Peyer's patch (tissue), 4 donors: ENCODE measurements around the gene EPHA2. TPM values are rescaled to one million over a fixed set of nuclear protein-coding genes. Genes with fewer than 3 reads are reported as not detected.

ENCODE experiments used
- DNase-seq, 3 donors: peaks; one replicate each; pipeline ENCODE4 v3.0.0-alpha.2; 2017 to 2019
- H3K27ac ChIP-seq, 4 donors: fragments of 200-600 bp; sonication (generic); one replicate each; pipeline ENCODE4 v1.5.1; 2016 to 2019
- H3K27me3 ChIP-seq, 2 donors: fragments of 200-600 bp; sonication (generic); one replicate each; pipeline ENCODE4 v1.5.1; 2019
- H3K36me3 ChIP-seq, 3 donors: fragments of 200-600 bp; sonication (generic); one replicate each; pipeline ENCODE4 v1.5.1; 2016 to 2019
- H3K4me1 ChIP-seq, 4 donors: fragments of 200-600 bp; sonication (generic); one replicate each; pipeline ENCODE4 v1.5.1; 2016 to 2019
- H3K4me3 ChIP-seq, 4 donors: fragments of 200-600 bp; sonication (generic); 1 replicate in 3 of 4; 2 replicates in 1 of 4; pipeline ENCODE4 v1.5.1; 2016 to 2019; ENCODE audit warnings: mild to moderate bottlenecking in 1 of 4
- H3K9me3 ChIP-seq, 4 donors: fragments of 200-600 bp; sonication (generic); one replicate each; pipeline ENCODE4 v1.5.1; 2016 to 2019; ENCODE audit warnings: mild to moderate bottlenecking in 1 of 4
- CTCF ChIP-seq, 6 experiments: fragments of 450-650 bp in 4 of 6; fragments of 200-600 bp in 2 of 6; sonication (generic) in 1 of 6; IDR thresholded peaks; one replicate each; pipeline ENCODE4 v1.5.1; 2017 to 2019; ENCODE audit warnings: antibody characterized with exemption in 6 of 6, mild to moderate bottlenecking in 3 of 6, moderate library complexity in 1 of 6
- POLR2A ChIP-seq, 2 donors: fragments of 450-650 bp; IDR thresholded peaks; one replicate each; pipeline ENCODE4 v1.5.1; 2017; ENCODE audit warnings: antibody characterized with exemption in 2 of 2, mild to moderate bottlenecking in 2 of 2, moderate library complexity in 2 of 2
- total RNA-seq, 4 donors: library from RNA; depleted of rRNA; stranded (reverse); fragments of >200 nt; gene quantifications; one replicate each; pipeline ENCODE4 v1.1.0, GENCODE V29; 2016

Gene EPHA2
- total RNA-seq, 4 donors from 2014 or later: 23.5 to 42.6 (median 35.5) TPM

GRCh38 chr1:16088996-16089395, 66.9 kb downstream of the EPHA2 start:
- Histone ChIP-seq H3K27me3 (no peaks in the 10 kb centered on the region), H3K4me3 (no peak overlapping the region), H3K9me3 (no peaks in the 10 kb centered on the region), H3K27ac (no peak overlapping the region), H3K4me1 (no peaks in the 10 kb centered on the region), H3K36me3 (no peaks in the 10 kb centered on the region)
- no peak for DNase-seq
- no peak for TF ChIP-seq CTCF (IDR thresholded peaks at IDR 0.05)
- TF ChIP-seq POLR2A (IDR thresholded peaks at IDR 0.05): no peak

GRCh38 chr1:16088351-16088911, 67.4 kb downstream of the EPHA2 start:
- no peaks in the 10 kb centered on the region for H3K27me3 ChIP-seq
- TF ChIP-seq POLR2A (IDR thresholded peaks at IDR 0.05): no peak
- TF ChIP-seq CTCF (IDR thresholded peaks at IDR 0.05): no peak
- no peak overlapping the region for H3K4me3 ChIP-seq
- H3K9me3 ChIP-seq: no peaks in the 10 kb centered on the region
- H3K27ac ChIP-seq: no peak overlapping the region
- H3K36me3 ChIP-seq: no peaks in the 10 kb centered on the region
- no peak for DNase-seq
- H3K4me1 ChIP-seq: no peaks in the 10 kb centered on the region

- H3K27me3 ChIP-seq: no peaks in the 10 kb centered on the region
- no peak overlapping the region for H3K27ac ChIP-seq
- no peaks in the 10 kb centered on the region for H3K4me1 ChIP-seq
- DNase-seq: no peak
- no peak for TF ChIP-seq POLR2A (IDR thresholded peaks at IDR 0.05)
- no peak for TF ChIP-seq CTCF (IDR thresholded peaks at IDR 0.05)
- H3K9me3 ChIP-seq: no peaks in the 10 kb centered on the region
- no peak overlapping the region for H3K4me3 ChIP-seq
- no peaks in the 10 kb centered on the region for H3K36me3 ChIP-seq
These were observed 68.1 kb downstream of the EPHA2 start for GRCh38 chr1:16087733-16088132.

- Histone ChIP-seq H3K9me3 (no peaks in the 10 kb centered on the region), H3K27ac (no peak overlapping the region), H3K27me3 (no peaks in the 10 kb centered on the region), H3K36me3 (no peaks in the 10 kb centered on the region), H3K4me3 (no peak overlapping the region), H3K4me1 (no peaks in the 10 kb centered on the region)
- TF ChIP-seq CTCF (IDR thresholded peaks at IDR 0.05) (no peak), POLR2A (IDR thresholded peaks at IDR 0.05) (no peak)
- no peak for DNase-seq
These were observed 70.3 kb downstream of the EPHA2 start for GRCh38 chr1:16085522-16085921.

- TF ChIP-seq POLR2A (IDR thresholded peaks at IDR 0.05) (no peak), CTCF (IDR thresholded peaks at IDR 0.05) (no peak)
- H3K27me3 ChIP-seq: no peaks in the 10 kb centered on the region
- no peak for DNase-seq
- H3K36me3 ChIP-seq: no peaks in the 10 kb centered on the region
- H3K4me1 ChIP-seq: no peaks in the 10 kb centered on the region
- no peak overlapping the region for H3K27ac ChIP-seq
- no peaks in the 10 kb centered on the region for H3K9me3 ChIP-seq
- no peak overlapping the region for H3K4me3 ChIP-seq
These were observed 72.4 kb downstream of the EPHA2 start for GRCh38 chr1:16083486-16083885.
